Islet precursor cell (in vitro differentiated cells): ENCODE results near the gene MYH6.
"Not testable (repeated sequence)": the region's sequence is repeated elsewhere in the genome, so short reads cannot be mapped to it uniquely, and the experiment has no call there.

ENCODE experiments used
- DNase-seq: peaks from one replicate; pipeline ENCODE4 v3.0.0-alpha.2; 2018

Gene MYH6

DNA sequence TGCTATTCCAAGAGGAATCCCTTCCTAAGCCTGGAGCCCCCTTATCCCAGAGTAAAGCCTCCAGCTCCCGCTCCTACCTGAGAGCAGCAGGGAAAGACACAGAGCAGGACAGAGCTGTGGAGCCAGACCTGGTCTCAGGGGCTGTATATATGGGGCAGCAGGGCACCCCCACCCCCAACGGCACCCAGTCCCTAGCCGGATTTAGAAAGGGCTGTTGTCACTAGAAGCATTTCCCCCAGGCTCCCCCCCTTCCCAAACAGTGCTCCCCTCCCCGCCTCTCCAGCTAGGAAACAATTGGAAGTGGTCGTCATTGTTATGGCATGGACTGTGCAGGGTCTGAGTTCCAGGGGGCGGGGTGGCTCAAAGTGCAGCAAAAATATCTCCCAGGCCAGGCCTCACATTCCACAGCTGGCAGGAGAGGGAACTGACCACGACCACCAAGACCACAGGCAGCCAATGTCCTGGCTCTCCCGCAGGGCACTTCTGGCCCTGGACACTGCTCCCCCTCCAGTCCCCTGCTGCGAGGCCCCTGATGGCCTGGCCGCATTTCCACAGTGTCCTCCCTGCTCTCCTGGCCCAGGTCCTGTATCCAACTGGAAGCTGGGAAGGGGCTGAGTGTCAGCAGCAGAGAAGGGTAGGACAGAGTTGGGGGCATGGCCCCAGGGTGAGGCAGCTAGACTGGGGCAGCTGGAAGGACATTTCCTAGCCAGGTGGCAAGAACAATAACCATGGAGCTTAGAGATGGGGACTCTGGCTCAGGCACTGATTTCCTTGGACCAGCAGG, 27.7 kb upstream of the MYH6 start, which contains the start of gene MYH7:
TSS of gene MYH7 (minus strand) at position 118 of the 784 bp plus-strand sequence. CDS start 1,928 bp downstream, outside the sequence.
- DNase-seq: peak; percentile 79

- peak; percentile 32 for DNase-seq
These were observed 26.6 kb upstream of the MYH6 start for GRCh38 chr14:23434488-23435222.

- DNase-seq: no peak
These were observed 25.4 kb upstream of the MYH6 start for GRCh38 chr14:23433457-23433856.

- no peak for DNase-seq
These were observed 24.9 kb upstream of the MYH6 start for GRCh38 chr14:23432946-23433345.

DNA sequence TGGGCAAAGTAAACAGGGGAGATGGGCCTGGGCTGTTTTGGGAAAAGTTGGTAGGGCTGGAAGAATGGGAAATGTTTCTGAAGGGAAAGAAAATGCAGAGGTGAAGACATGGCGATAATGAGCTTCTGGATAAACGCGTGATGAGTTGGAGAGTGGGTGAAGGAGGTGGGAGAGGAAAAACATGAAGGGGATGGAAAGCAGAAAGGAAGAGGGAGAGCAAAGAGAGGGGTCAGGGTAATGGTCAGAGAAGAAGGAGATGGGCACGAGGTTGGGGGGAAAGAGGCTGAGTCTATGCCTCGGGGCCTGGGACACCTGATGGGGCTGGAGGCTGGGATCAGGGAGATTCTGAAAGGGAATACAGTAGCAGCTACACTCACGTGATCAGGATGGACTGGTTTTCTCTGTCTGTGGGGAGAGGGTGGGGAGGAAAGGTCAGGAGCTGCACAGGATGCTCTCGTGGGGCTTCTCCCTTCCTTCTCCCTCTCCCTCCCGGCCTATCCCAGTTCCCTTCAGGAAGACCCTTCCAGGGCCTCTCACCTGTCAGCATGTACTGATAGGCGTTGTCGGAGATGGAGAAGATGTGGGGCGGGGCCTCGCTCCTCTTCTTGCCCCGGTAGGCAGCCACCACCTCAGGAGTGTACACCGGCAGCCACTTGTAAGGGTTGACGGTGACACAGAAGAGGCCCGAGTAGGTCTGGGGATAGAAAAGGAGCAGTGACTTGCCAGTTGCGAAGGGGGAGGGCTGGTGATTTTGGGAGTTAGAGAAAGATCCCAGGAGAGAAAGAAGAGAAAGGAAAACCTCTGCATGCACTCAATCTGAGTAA, 24.2 kb upstream of the MYH6 start:
- DNase-seq: no peak

DNA sequence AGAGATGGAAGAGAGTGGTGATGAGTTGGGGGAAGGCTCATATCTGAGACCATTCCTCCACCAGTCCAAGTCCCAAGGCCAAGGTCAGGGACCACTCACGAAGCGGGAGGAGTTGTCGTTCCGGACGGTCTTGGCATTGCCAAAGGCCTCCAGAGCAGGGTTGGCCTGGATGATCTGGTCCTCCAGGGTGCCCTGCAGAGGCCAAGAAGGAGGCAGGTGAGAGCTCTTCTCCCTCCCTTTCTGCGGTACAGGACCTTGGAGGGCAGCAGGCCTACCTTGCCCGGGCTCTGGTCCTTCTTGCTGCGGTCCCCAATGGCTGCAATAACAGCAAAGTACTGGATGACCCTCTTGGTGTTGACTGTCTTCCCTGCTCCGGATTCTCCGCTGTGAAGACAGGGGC, 23.4 kb upstream of the MYH6 start:
- no peak for DNase-seq

GRCh38 chr14:23430723-23431085, 22.6 kb upstream of the MYH6 start:
- DNase-seq: no peak

DNA sequence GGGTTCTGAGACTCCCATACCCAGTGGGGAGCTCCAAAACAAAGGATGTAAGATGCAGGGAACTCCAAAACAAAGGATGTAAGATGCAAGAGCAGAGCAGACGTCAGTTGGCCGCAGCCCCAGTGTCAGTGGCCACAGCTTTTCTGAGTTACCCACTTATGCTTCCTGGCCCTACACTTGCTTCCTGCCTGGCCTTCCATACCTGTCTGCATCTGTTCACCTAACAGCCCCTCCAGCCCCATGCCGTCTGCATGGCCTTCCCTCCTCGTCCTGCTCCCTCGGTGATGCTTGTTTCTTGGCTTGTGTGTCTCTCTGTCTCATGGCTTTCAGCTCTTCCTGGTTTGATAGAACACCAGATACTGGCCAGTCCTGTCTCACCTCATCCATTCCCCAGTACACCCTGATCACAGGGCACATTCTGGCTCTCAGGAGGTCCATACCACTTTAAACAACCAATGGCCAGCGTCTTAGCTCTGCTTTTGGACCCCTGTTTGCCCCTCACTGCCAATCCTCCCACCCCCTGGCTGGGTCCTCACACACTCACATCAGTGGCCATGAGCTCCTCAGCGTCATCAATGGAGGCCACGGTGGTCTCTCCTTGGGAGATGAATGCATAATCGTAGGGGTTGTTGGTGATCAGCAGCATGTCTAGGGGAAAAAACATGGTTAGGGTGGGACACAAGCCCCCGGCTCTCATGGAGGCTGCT, 22.1 kb upstream of the MYH6 start:
- DNase-seq: no peak

GRCh38 chr14:23428686-23429495, 20.8 kb upstream of the MYH6 start:
- DNase-seq: no peak

DNA sequence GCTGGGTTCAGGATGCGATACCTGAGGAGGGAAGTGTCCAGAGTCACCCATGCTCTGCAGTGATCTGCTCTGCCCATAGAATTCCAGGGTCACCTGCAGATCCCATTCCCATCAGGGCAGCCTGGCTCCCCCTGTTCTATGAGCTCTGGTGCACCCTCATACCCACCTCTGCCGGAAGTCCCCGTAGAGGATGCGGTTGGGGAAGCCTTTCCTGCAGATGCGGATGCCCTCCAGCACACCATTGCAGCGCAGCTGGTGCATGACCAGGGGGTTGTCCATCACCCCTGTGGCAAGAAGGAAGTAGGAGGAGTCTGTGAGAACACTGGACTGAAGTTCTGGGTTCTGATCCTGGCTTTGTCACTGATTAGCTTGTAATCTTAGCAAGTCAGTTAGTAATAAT, 17.7 kb upstream of the MYH6 start:
- not testable (repeated sequence) for DNase-seq

- DNase-seq: no peak
These were observed 17.1 kb upstream of the MYH6 start for GRCh38 chr14:23425169-23425568.

DNA sequence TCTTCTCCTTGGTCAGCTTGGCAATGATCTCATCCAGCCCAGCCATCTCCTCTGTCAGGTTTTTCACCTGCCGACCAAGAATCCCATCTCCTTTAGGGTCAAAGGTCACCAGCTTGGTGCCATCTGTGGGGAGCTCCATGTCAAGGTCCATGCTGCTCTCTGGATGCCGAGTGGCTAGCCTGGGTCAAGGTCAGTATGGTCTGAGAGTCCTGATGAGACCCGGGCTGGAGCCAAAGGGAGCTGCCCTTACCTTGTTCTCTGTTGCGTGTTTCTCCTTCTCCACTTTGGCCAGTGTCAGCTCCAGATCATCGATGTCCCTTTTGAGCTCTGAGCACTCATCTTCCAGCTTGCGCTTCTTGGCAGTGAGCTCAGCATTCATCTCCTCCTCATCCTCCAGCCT, 15.6 kb upstream of the MYH6 start:
- no peak for DNase-seq

DNA sequence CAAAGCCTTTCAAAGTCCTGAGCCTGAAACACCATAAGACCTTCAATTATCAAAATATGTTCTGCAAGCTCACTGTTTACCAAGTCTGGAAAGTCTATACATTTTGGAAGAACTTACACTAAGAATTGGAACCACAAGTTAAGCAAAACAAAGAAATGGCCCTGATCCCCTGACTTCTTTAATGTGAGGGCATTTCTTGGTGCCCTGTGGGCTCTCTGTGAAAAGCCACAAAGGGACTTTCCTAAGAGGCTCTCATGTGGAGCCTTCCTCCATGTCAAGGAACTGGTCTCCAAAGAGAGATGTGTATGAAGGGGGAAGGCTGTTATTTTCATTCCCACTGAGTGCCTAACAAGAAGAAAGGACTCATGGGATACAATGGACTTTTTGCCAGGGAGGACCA, 13.5 kb upstream of the MYH6 start:
- DNase-seq: no peak

GRCh38 chr14:23419646-23420045, 11.6 kb upstream of the MYH6 start:
- DNase-seq: not testable (repeated sequence)

DNA sequence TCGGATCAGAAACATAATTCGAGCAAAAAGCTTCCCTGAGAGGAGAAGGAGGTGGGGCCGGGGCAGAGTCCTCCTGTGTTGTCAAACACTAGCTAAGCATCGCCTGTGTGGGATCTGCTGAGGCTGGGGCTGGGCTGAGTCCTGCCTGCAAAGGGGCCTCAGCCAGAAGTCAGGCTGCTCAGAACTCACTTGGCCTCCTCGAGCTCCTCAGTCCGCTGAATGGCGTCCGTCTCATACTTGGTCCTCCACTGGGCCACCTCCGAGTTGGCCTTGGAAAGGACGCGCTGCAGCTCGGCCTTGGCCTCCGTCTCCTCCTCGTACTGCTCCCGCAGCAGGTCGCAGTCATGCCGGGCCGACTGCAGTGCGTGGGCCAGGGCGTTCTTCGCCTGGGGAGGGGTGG, 9.9 kb upstream of the MYH6 start:
- no peak for DNase-seq

DNA sequence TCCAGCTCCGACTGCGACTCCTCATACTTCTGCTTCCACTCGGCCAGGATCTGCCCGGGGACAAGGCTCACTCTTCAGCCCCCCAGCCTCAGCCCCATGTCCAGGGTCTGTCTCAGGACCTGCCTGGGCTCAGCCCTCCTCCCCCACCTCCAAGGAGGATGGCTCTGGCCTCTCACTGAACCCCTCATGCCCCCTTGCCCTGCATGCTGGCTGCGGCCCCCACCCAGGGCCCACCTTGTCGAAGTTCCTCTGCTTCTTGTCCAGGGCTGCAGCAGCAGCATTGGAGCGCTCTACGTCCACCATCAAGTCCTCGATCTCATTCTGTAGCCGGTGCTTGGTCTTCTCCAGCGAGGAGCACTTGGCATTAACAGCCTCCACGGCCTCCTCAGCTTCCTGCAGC, 9.2 kb upstream of the MYH6 start:
- not testable (repeated sequence) for DNase-seq

DNA sequence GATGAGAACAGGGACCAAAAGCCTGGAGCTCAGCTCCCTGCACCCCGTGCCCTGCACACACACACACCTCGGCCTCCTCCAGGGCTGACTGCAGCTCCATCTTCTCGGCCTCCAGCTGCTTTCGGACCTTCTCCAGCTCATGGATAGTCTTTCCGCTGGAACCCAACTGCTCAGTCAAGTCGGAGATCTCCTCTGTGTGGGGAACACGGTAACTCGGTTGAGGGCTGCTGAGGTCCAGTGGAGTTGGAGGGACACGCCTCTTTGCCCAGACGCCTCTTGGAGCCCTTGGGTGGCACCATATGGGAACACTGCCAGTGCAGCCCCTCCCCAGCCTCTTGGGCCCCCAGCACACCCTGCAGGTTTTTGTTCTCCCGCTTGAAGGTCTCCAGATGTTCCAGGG, 8.7 kb upstream of the MYH6 start:
- DNase-seq: no peak

- DNase-seq: no peak
These were observed 8.0 kb upstream of the MYH6 start for GRCh38 chr14:23415821-23416778.

GRCh38 chr14:23414906-23415820, 7.1 kb upstream of the MYH6 start:
- DNase-seq: no peak

GRCh38 chr14:23414254-23414653, 6.2 kb upstream of the MYH6 start:
- no peak for DNase-seq
